Right lobe of liver (tissue), 6 donors: ENCODE results near the gene PRAC1. TPM values are rescaled to one million over a fixed set of nuclear protein-coding genes. Genes with fewer than 3 reads are reported as not detected.

Experiments
- ATAC-seq, 4 donors: fragments of 200-7000 bp; cut with Tn5 transposase; one replicate each; pipeline ENCODE4 v1.9.1; 2020; ENCODE audit warnings: mild to moderate bottlenecking in 4 of 4, moderate library complexity in 4 of 4
- DNase-seq, 3 donors: peaks; one replicate each; pipeline ENCODE4 v3.0.0-alpha.2; 2020
- H3K27ac ChIP-seq, 3 donors: fragments of 200-600 bp; one replicate each; pipeline ENCODE4 v1.8.0; 2022
- H3K27me3 ChIP-seq, 2 donors: fragments of 200-600 bp; one replicate each; pipeline ENCODE4 v1.8.0; 2022
- H3K36me3 ChIP-seq, 4 donors: fragments of 200-600 bp; sonication (generic) in 1 of 4; one replicate each; pipeline versions ENCODE4 v1.5.1 to v1.8.0; 2017 to 2022; ENCODE audit warnings: control low read depth in 1 of 4
- H3K4me1 ChIP-seq, 4 donors: fragments of 200-600 bp; sonication (generic) in 1 of 4; one replicate each; pipeline versions ENCODE4 v1.5.1 to v1.8.0; 2017 to 2022; ENCODE audit warnings: control low read depth in 1 of 4
- H3K4me3 ChIP-seq, 3 donors: fragments of 200-600 bp; one replicate each; pipeline ENCODE4 v1.8.0; 2022
- H3K9me3 ChIP-seq, 4 donors: fragments of 200-600 bp; sonication (generic) in 1 of 4; one replicate each; pipeline versions ENCODE4 v1.5.1 to v1.8.0; 2017 to 2022; ENCODE audit warnings: control low read depth in 1 of 4
- CTCF ChIP-seq, 4 donors: fragments of 200-600 bp in 3 of 4; fragments of 450-650 bp in 1 of 4; IDR thresholded peaks; one replicate each; pipeline versions ENCODE4 v1.5.1 to v1.8.0; 2016 to 2022; ENCODE audit warnings: antibody characterized with exemption in 4 of 4, mild to moderate bottlenecking in 2 of 4
- POLR2A ChIP-seq: fragments of 450-650 bp; IDR thresholded peaks from one replicate; pipeline ENCODE4 v1.6.1; 2017; ENCODE audit warnings: antibody characterized with exemption, mild to moderate bottlenecking
- WGBS: methylation state at CpG from one replicate; pipeline ENCODE4 v1.1.6; 2018; ENCODE audit warnings: low coverage, low lambda C conversion rate; ENCODE audit not compliant: insufficient coverage; ENCODE audit errors: missing lambda C conversion rate; 5-methylcytosine and 5-hydroxymethylcytosine counted together
- intact Hi-C, 2 donors: fragments of 100-400 bp; cut with DNase I; formaldehyde crosslinking; loops; one replicate each; pipeline versions ENCODE4 v1.11.2 to v1.14.1; 2022
- total RNA-seq, 6 experiments: library from RNA; depleted of rRNA in 2 of 6; stranded (reverse); fragments of >200 nt in 2 of 6; fragmentation: NEBNext Ultra II Directional in 3 of 6; extraction: Animal tissue kit (Norgen Biotek cat#: 25700) in 3 of 6; gene quantifications; one replicate each; pipeline versions ENCODE4 v1.1.0 to v1.2.4, GENCODE V29; 2016 to 2023
- donor health status: DM: no; HTN: yes; CAD: no.
- donor health status: DM: no; HTN: no; CAD: no.
- donor health status: DM: no; HTN: no; CAD: no.
- donor health status: DM: no; HTN: yes; CAD: no.
- donor health status: DM: no; HTN: yes; CAD: no.

PRAC1 gene
- total RNA-seq, 6 experiments from 2014 or later, result not detected

GRCh38 chr17:48734333-48735061 lies 12.2 kb upstream of the PRAC1 start:
- no peak for ATAC-seq
- no peaks in the 10 kb centered on the region for H3K4me1 ChIP-seq
- peaks cover 21 to 62% of the 10 kb centered on the region in 2 donors for H3K27me3 ChIP-seq
- no peak overlapping the region for H3K27ac ChIP-seq
- WGBS, result 6% methylated on average over 10 of the region's 14 CpGs
- H3K36me3 ChIP-seq, result no peaks in the 10 kb centered on the region
- H3K4me3 ChIP-seq, result no peak overlapping the region
- no peak for DNase-seq
- TF ChIP-seq CTCF (IDR thresholded peaks at IDR 0.05) (no peak), POLR2A (no peak)
- intact Hi-C loops, result loop anchor here in 1 of 2 donors (10.0 kb wide), 1 partner anchor 50 kb away; no protein-coding TSS in a partner anchor
- no peaks in the 10 kb centered on the region for H3K9me3 ChIP-seq

GRCh38 chr17:48733632-48734328 lies 11.5 kb upstream of the PRAC1 start:
- H3K36me3 ChIP-seq, result no peaks in the 10 kb centered on the region
- no peak overlapping the region for H3K27ac ChIP-seq
- no peak for TF ChIP-seq CTCF (IDR thresholded peaks at IDR 0.05)
- TF ChIP-seq POLR2A, result no peak
- ATAC-seq (no peak), DNase-seq (no peak)
- no peak overlapping the region for H3K4me3 ChIP-seq
- intact Hi-C loops, result loop anchor here in 1 of 2 donors (10.0 kb wide), 1 partner anchor 51 kb away; no protein-coding TSS in a partner anchor
- H3K9me3 ChIP-seq, result no peaks in the 10 kb centered on the region
- H3K27me3 ChIP-seq, result peaks cover 21 to 55% of the 10 kb centered on the region in 2 donors
- no peaks in the 10 kb centered on the region for H3K4me1 ChIP-seq
- 9% methylated on average over 18 of the region's 22 CpGs for WGBS

GRCh38 chr17:48732688-48733629 lies 10.6 kb upstream of the PRAC1 start:
- ATAC-seq, result no peak
- DNase-seq, result no peak
- intact Hi-C loops, result loop anchor here in 1 of 2 donors (10.0 kb wide), 1 partner anchor 52 kb away; no protein-coding TSS in a partner anchor
- no peaks in the 10 kb centered on the region for H3K9me3 ChIP-seq
- WGBS, result 7% methylated on average over 37 of the region's 50 CpGs
- H3K4me1 ChIP-seq, result no peaks in the 10 kb centered on the region
- no peak for TF ChIP-seq CTCF (IDR thresholded peaks at IDR 0.05)
- H3K27ac ChIP-seq, result no peak overlapping the region
- H3K27me3 ChIP-seq, result peaks cover 13 to 55% of the 10 kb centered on the region in 2 donors
- H3K36me3 ChIP-seq, result no peaks in the 10 kb centered on the region
- no peak overlapping the region for H3K4me3 ChIP-seq

GRCh38 chr17:48731355-48731754 lies 9.0 kb upstream of the PRAC1 start:
- peaks cover 12 to 64% of the 10 kb centered on the region in 2 donors for H3K27me3 ChIP-seq
- intact Hi-C loops, result loop anchor here in 1 of 2 donors (10.0 kb wide), 1 partner anchor 53 kb away; no protein-coding TSS in a partner anchor
- no peaks in the 10 kb centered on the region for H3K36me3 ChIP-seq
- ATAC-seq (no peak), DNase-seq (no peak)
- H3K9me3 ChIP-seq, result no peaks in the 10 kb centered on the region
- TF ChIP-seq POLR2A, result no peak
- no peak for TF ChIP-seq CTCF (IDR thresholded peaks at IDR 0.05)
- H3K4me3 ChIP-seq, result no peak overlapping the region
- H3K27ac ChIP-seq, result no peak overlapping the region
- no peaks in the 10 kb centered on the region for H3K4me1 ChIP-seq
